ENCODE measurements around the gene KRTAP10-7.

DNA sequence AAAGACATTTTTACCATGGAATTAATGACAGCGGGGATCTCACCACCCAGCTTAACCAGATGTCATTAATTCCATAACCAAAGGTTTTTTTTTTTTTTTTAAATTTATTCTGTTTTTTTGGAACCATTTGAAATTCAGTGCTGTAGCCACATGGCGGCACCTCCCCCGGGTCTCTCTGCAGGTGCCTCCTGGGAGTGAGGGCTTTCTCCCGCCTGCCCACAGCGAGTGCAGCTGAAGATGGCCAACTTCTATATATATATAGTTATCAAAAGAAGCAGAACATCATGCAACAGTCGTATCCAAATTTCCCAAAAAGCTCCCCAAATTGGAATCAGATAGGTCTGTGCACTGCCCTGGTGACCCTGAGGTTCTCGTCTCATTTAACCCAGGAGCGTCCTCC, 15.1 kb downstream of the KRTAP10-7 start:
- TF ChIP-seq, protein P1, sequence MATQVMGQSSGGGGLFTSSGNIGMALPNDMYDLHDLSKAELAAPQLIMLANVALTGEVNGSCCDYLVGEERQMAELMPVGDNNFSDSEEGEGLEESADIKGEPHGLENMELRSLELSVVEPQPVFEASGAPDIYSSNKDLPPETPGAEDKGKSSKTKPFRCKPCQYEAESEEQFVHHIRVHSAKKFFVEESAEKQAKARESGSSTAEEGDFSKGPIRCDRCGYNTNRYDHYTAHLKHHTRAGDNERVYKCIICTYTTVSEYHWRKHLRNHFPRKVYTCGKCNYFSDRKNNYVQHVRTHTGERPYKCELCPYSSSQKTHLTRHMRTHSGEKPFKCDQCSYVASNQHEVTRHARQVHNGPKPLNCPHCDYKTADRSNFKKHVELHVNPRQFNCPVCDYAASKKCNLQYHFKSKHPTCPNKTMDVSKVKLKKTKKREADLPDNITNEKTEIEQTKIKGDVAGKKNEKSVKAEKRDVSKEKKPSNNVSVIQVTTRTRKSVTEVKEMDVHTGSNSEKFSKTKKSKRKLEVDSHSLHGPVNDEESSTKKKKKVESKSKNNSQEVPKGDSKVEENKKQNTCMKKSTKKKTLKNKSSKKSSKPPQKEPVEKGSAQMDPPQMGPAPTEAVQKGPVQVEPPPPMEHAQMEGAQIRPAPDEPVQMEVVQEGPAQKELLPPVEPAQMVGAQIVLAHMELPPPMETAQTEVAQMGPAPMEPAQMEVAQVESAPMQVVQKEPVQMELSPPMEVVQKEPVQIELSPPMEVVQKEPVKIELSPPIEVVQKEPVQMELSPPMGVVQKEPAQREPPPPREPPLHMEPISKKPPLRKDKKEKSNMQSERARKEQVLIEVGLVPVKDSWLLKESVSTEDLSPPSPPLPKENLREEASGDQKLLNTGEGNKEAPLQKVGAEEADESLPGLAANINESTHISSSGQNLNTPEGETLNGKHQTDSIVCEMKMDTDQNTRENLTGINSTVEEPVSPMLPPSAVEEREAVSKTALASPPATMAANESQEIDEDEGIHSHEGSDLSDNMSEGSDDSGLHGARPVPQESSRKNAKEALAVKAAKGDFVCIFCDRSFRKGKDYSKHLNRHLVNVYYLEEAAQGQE (IDR thresholded peaks at IDR 0.05; ENCODE audit: insufficient read depth in 1 of 2, low read depth in 2 of 2, low read length in 2 of 2) = no peak
- no peak for TF ChIP-seq POLR2AphosphoS5 (IDR thresholded peaks at IDR 0.05; ENCODE audit: low read depth, low read length)
- TF ChIP-seq TAF1 (IDR thresholded peaks at IDR 0.05; ENCODE audit: borderline replicate concordance, insufficient read depth, low read length) = no peak
- no peak for TF ChIP-seq SIN3A (IDR thresholded peaks at IDR 0.05; ENCODE audit: borderline replicate concordance, insufficient read depth, low read length)
- no peak for TF ChIP-seq FOXP2 (optimal IDR thresholded peaks at IDR 0.05; ENCODE audit: borderline replicate concordance, extremely low read depth, extremely low read length, insufficient read depth)

Data from PFSK-1 (cell line).